Astrocyte of the cerebellum (primary cell): Measurements from ENCODE around the gene MTAP.

Experiments used
- DNase-seq: peaks from one replicate; pipeline ENCODE4 v3.0.0-alpha.2; 2011; ENCODE audit warnings: low read depth
- H3K4me3 ChIP-seq: 2 replicates; pipeline ENCODE4 v1.5.1; 2011; ENCODE audit warnings: mild to moderate bottlenecking, low read depth, low read length, moderate library complexity
- CTCF ChIP-seq: IDR thresholded peaks from 2 replicates; pipeline ENCODE4 v1.5.1; 2012; ENCODE audit warnings: low read length, low read depth, moderate library complexity, mild to moderate bottlenecking; ENCODE audit errors: missing control alignments
- in situ Hi-C: cut with HindIII; loops from 2 replicates; pipeline ENCODE4 v1.10.0; 2017; ENCODE audit warnings: low sequenced_read_pairs

Gene MTAP

GRCh38 chr9:21883642-21884041 is 81.2 kb downstream of the MTAP start:
- in situ Hi-C loops = no loop called here
- no peak for TF ChIP-seq CTCF
- no peak overlapping the region for H3K4me3 ChIP-seq
- DNase-seq = no peak

- DNase-seq = no peak
- no peak for TF ChIP-seq CTCF
- in situ Hi-C loops = no loop called here
- no peak overlapping the region for H3K4me3 ChIP-seq
These were observed 87.2 kb downstream of the MTAP start for GRCh38 chr9:21889673-21890072.

- no peak for TF ChIP-seq CTCF
- DNase-seq = peak; percentile 32
- no peak overlapping the region for H3K4me3 ChIP-seq
- in situ Hi-C loops = no loop called here
These were observed 88.3 kb downstream of the MTAP start for GRCh38 chr9:21890696-21891095.

GRCh38 chr9:21901546-21901945 is 99.1 kb downstream of the MTAP start:
- in situ Hi-C loops = no loop called here
- no peak for TF ChIP-seq CTCF
- no peak overlapping the region for H3K4me3 ChIP-seq
- no peak for DNase-seq

- no peak for DNase-seq
- TF ChIP-seq CTCF = no peak
- H3K4me3 ChIP-seq = no peak overlapping the region
- in situ Hi-C loops = no loop called here
These were observed 99.7 kb downstream of the MTAP start for GRCh38 chr9:21902136-21902535.

GRCh38 chr9:21903380-21903965 is 101.0 kb downstream of the MTAP start:
- in situ Hi-C loops = no loop called here
- no peak for TF ChIP-seq CTCF
- H3K4me3 ChIP-seq = no peak overlapping the region
- no peak for DNase-seq
